Measurements from ENCODE around the gene DCAKD.
A peak's percentile ranks its signal among the peaks of the same experiment; 100 is the strongest.

The DCAKD gene, protein sequence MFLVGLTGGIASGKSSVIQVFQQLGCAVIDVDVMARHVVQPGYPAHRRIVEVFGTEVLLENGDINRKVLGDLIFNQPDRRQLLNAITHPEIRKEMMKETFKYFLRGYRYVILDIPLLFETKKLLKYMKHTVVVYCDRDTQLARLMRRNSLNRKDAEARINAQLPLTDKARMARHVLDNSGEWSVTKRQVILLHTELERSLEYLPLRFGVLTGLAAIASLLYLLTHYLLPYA

DNA sequence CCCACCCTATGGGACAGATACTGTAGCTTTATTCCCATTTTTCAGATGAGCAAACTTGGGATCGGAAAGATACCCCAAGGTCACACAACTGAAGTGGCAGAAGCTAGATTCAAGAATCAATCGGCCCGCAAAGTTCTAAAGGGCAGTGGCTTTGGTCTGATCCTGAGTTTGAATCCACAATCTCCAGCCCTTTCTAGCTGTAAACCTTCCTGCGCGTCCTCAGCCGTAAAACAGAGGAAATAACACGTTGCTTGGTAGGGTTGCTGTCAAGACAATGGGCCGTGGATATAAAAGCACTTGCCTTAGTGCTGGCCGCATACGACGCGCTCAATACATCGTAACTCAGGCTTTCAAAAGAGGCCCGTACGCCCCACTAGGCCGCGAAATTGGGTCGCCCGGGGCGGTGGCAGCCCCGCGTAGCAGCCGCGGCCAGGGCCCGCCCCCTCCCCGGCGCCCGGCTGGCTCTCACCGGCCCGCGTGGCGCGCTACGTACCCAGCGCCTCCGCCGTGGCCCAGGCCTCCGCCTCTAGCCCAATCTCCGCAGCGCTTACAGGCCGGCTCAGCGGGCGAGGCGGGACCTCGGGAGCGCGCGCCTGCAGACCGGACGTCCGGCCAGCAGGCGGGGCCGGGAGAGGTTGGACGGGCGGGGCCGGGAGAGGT is at the start of gene DCAKD:
TSS of gene DCAKD (minus strand) at position 573 of the 660 bp plus-strand sequence. CDS start 16,747 bp downstream, outside the sequence.
- peak; percentile 76 to 89 (median 86) for DNase-seq (ENCODE audit: low read depth in 2 of 3, low spot score in 1 of 3)

GRCh38 chr17:45098869-45099616 is 47.6 kb upstream of the DCAKD start:
- peak; percentile 50 to 71 (median 70) for DNase-seq (ENCODE audit: low read depth in 2 of 3, low spot score in 1 of 3)

DNA sequence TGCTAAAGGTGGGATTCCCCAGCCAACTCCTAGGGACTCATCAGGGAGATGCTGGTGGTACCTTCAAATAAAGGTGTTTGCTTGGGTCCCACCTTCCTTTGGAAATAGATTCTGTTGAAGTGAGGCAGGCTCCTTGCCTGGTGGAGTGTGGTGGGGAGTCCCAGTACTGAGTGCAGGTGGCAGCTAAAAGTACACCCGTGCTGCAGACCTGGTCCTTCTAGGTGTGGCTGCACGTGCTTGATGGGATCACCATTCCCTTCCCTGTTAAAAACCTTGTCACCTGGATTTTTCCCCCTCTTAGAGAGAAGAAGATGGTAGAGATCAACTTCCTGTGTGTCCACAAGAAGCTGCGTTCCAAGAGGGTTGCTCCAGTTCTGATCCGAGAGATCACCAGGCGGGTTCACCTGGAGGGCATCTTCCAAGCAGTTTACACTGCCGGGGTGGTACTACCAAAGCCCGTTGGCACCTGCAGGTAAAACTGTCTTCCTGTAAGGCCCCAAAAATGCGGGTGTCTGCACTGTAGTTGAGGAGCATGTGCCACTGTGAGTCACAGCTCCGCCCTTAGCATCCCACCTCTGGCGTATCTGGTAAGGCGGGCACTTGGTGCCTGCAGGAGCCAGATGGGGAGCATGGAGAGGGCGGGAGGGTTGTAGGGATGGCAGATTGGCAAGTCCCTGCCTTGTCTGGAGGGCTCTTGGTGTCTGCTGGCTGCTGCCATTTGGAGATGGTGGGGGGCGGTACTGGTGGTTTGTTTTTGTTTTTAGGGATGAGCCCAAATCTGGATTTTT is 46.8 kb upstream of the DCAKD start:
- no peak for DNase-seq (ENCODE audit: low read depth in 2 of 3, low spot score in 1 of 3)

DNA sequence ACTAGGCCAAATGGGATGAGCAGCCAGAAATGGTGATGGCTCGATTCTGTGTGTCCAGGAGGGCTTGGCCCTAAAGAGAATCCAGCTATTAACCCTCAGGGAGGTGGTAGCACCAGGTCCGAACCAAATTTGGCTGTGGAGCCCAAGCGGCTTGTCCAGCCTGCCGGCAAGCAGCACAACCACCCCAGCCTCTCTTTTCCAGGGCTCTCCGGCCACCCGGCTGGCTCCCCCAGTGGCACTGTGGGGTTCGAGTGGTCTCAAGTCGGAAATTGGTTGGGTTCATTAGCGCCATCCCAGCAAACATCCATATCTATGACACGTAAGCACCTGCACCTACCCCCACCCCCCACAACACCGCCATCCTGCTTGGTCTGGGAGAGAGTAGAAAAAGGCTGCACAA is 45.5 kb upstream of the DCAKD start:
- no peak for DNase-seq (ENCODE audit: low read depth in 2 of 3, low spot score in 1 of 3)

- no peak for DNase-seq (ENCODE audit: low read depth in 2 of 3, low spot score in 1 of 3)
Observed at GRCh38 chr17:45096141-45096540, 44.7 kb upstream of the DCAKD start.

DNA sequence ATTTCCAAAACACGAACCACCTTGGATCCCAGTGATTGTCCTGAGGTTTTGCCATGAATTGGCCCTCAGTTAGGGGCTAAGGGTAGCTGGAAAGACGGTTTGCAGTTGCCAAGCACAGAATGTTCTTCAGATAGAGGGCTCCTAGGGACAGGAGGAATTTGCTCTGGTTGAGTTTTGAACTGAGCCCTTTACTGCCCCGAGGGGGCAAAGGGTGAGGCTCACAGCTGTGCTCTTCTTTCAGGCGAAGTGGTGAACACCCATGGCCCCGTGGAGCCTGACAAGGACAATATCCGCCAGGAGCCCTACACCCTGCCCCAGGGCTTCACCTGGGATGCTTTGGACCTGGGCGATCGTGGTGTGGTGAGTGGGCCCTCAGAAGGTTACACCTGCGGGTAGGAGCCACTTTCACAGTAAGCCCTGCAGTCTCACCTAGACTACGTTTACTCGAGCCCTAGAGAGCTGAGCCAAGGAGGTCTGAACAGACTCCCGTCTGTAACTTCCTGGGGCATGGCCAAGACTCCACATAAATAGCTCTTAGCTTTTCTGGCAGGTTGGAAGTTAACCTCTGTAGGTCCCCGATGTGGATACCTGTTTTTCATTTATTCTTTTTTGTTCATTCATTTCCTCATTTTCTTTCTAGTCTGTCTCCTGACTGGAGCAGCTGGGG is 42.1 kb upstream of the DCAKD start:
- no peak for DNase-seq (ENCODE audit: low read depth in 2 of 3, low spot score in 1 of 3)

GRCh38 chr17:45092911-45093430 is 41.5 kb upstream of the DCAKD start:
- DNase-seq (ENCODE audit: low read depth in 2 of 3, low spot score in 1 of 3): no peak

GRCh38 chr17:45091778-45092425 is 40.5 kb upstream of the DCAKD start:
- no peak for DNase-seq (ENCODE audit: low read depth in 2 of 3, low spot score in 1 of 3)

DNA sequence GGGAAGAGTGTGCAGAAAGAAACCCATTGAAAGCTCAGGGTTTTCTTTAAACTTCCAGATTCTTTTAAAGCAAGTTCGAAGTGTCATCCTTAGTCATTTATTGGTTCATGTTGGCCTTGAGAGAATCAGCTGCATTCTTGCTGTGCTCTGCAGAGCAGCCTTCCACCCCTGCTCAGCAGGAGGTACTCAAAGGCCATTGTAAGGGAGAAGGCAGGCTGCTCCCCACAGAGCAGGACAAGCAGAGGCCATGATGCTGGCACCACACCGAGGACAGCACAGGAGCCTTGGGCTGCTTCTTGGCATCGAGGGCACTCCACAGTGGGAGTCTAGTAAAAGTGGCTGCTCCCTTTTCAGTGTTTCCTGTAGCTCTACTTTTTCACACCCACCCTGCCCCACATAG is 39.3 kb upstream of the DCAKD start:
- no peak for DNase-seq (ENCODE audit: low read depth in 2 of 3, low spot score in 1 of 3)

- DNase-seq (ENCODE audit: low read depth in 2 of 3, low spot score in 1 of 3): no peak
Observed at GRCh38 chr17:45088741-45089140, 37.3 kb upstream of the DCAKD start.

DNA sequence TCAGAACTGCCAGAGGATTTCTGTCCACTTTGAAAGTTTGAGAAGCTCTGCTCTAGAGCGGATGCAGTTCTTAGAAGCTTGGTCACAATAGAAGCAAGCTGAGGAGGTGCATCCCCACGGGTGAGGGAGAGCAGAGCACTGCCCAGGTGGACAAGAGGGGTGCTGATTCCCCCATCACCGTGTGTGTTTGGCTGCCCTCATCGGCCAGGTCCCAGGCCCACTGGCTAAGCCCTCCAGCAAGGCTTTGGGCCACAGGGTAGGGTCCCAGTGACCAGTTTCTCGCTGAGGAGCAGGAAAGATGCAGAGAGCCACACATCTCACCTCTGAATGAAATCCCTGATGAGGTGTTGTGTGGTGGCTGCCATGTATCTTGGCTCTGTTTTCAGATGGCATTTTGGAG is 36.5 kb upstream of the DCAKD start:
- no peak for DNase-seq (ENCODE audit: low read depth in 2 of 3, low spot score in 1 of 3)

DNA sequence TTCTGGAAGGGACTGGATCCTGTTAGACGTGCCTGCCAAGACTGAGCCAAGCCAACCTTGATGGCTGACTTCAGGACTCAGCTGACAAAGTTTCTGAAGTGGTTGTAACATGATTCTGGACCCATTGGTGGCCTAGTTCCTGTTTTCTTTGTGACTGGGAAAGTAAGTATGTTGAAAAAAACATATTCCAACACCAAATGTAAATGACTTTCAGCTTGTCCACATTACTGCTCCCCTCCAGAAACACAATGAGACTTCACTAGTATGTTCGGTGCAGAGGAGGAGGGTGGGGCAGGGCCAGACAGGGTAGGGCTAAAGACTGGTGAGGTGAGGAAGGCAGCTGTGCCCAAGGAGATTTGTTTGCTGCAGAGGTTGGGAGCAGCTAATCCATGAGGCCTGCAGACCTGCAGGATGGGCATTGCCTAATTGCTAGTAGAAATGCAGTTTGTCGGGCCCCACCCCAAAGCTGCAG is 36.1 kb upstream of the DCAKD start:
- no peak for DNase-seq (ENCODE audit: low read depth in 2 of 3, low spot score in 1 of 3)

GRCh38 chr17:45086865-45087503 is 35.6 kb upstream of the DCAKD start:
- DNase-seq (ENCODE audit: low read depth in 2 of 3, low spot score in 1 of 3): no peak

GRCh38 chr17:45086391-45086790 is 35.0 kb upstream of the DCAKD start:
- DNase-seq (ENCODE audit: low read depth in 2 of 3, low spot score in 1 of 3): no peak

DNA sequence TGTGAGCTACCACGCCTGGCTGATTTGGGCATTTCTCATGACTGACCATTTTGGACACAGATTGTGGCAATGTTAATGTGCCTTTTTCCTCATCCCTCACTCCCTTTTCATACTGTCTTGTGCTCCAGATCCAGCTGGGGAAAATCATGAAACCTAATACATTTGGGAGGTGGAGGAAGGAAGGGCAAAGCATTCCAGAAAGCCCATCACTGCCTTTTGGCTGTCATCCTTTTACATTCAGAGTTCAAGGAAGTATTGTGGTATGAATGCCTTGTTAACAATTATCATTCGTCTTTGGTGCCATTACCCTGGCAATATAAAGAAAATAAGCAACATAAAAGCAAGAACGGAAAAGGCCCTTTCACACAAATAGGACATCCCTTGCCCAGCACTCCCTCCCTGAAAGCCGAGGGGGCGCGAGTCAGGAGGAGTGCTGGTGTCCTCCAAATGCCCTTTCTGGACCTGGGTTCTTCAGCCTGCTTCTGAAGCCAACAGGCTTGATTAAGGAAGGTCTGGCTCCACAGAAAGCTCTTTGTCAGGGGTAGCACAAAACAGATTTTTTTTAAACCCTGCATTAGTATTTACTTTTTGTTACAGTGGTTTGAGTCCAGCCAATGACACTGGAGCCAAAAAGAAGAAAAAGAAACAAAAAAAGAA is 29.7 kb upstream of the DCAKD start:
- no peak for DNase-seq (ENCODE audit: low read depth in 2 of 3, low spot score in 1 of 3)

DNA sequence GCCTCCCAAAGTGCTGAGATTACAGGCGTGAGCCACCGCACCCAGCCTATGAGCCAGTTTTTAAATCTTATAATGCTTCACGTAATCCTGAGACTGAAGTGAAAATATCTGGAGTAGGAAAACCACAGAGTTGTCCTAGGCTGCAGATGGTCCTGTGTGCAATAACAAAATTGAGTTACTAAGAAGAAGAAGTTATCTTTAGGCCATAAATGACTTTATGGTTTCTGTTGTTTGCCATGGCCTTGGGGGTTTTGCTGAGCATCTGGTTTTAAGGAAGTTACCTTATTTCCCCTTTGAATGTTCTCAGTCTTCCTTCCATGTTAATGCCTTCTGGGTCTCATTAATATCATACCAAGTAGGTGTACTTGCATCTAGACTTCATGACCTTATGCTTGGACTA is 26.2 kb upstream of the DCAKD start:
- DNase-seq (ENCODE audit: low read depth in 2 of 3, low spot score in 1 of 3): no peak

- no peak for DNase-seq (ENCODE audit: low read depth in 2 of 3, low spot score in 1 of 3)
Observed at GRCh38 chr17:45073414-45074070, 22.1 kb upstream of the DCAKD start.

- DNase-seq (ENCODE audit: low read depth in 2 of 3, low spot score in 1 of 3): no peak
Observed at GRCh38 chr17:45070809-45071208, 19.4 kb upstream of the DCAKD start.

- DNase-seq (ENCODE audit: low read depth in 2 of 3, low spot score in 1 of 3): no peak
Observed at GRCh38 chr17:45070001-45070400, 18.6 kb upstream of the DCAKD start.
